Gastroesophageal sphincter (tissue), 4 donors: ENCODE data around the gene HGFAC. TPM values are rescaled to one million over a fixed set of nuclear protein-coding genes. Genes with fewer than 3 reads are reported as not detected.

Experiments used
- ATAC-seq: fragments of 150-250 bp; one replicate; pipeline ENCODE4 v1.9.1; 2016; ENCODE audit warnings: mild to moderate bottlenecking, moderate library complexity
- H3K27ac ChIP-seq, 4 donors: fragments of 200-600 bp; sonication (generic) in 3 of 4; 1 replicate in 3 of 4; 2 replicates in 1 of 4; pipeline ENCODE4 v1.5.1; 2016 to 2019
- H3K27me3 ChIP-seq: fragments of 200-600 bp; sonication (generic); one replicate; pipeline ENCODE4 v1.5.1; 2019
- H3K36me3 ChIP-seq, 2 donors: fragments of 200-600 bp; sonication (generic); one replicate each; pipeline ENCODE4 v1.5.1; 2019; ENCODE audit warnings: control low read depth in 1 of 2
- H3K4me1 ChIP-seq, 3 donors: fragments of 200-600 bp; sonication (generic); 1 replicate in 2 of 3; 2 replicates in 1 of 3; pipeline ENCODE4 v1.5.1; 2016 to 2019; ENCODE audit warnings: control low read depth in 2 of 3
- H3K4me3 ChIP-seq, 2 donors: fragments of 200-600 bp; sonication (generic); one replicate each; pipeline ENCODE4 v1.5.1; 2019; ENCODE audit warnings: mild to moderate bottlenecking in 1 of 2, moderate library complexity in 1 of 2
- H3K9me3 ChIP-seq, 3 donors: fragments of 200-600 bp; sonication (generic); one replicate each; pipeline ENCODE4 v1.5.1; 2017 to 2019; ENCODE audit warnings: control low read depth in 2 of 3
- CTCF ChIP-seq, 4 experiments: fragments of 200-600 bp in 2 of 4; fragments of 450-650 bp in 2 of 4; sonication (generic) in 1 of 4; IDR thresholded peaks; one replicate each; pipeline ENCODE4 v1.5.1; 2017 to 2019; ENCODE audit warnings: antibody characterized with exemption in 4 of 4, mild to moderate bottlenecking in 2 of 4, moderate library complexity in 2 of 4
- EP300 ChIP-seq: sonication (generic); formaldehyde crosslinking; IDR thresholded peaks from one replicate; pipeline ENCODE4 v1.6.1; 2017; ENCODE audit warnings: antibody characterized with exemption, mild to moderate bottlenecking
- POLR2A ChIP-seq, 2 donors: fragments of 450-650 bp; IDR thresholded peaks; one replicate each; pipeline ENCODE4 v1.6.1; 2017; ENCODE audit warnings: antibody characterized with exemption in 2 of 2, mild to moderate bottlenecking in 2 of 2, moderate library complexity in 1 of 2
- POLR2AphosphoS5 ChIP-seq: sonication (generic); formaldehyde crosslinking; IDR thresholded peaks from one replicate; pipeline ENCODE4 v1.6.1; 2017; ENCODE audit warnings: antibody characterized with exemption
- WGBS, 2 donors: methylation state at CpG; one replicate each; pipeline ENCODE4 v1.1.5; 2018; ENCODE audit warnings: low coverage in 1 of 2; 5-methylcytosine and 5-hydroxymethylcytosine counted together
- total RNA-seq, 4 donors: library from RNA; depleted of rRNA; stranded (reverse); fragments of >200 nt; gene quantifications; one replicate each; pipeline ENCODE4 v1.1.0, GENCODE V29; 2016

HGFAC gene
- total RNA-seq, 4 donors from 2014 or later, result 0.13 to 1.8 (median 0.62) TPM; not detected in 1

- H3K36me3 ChIP-seq, result no peaks in the 10 kb centered on the region
- TF ChIP-seq POLR2A (IDR thresholded peaks at IDR 0.05) (no peak), POLR2AphosphoS5 (no peak), EP300 (no peak), CTCF (IDR thresholded peaks at IDR 0.05) (no peak)
- no peaks in the 10 kb centered on the region for H3K4me1 ChIP-seq
- no peak overlapping the region for H3K27ac ChIP-seq
- peaks cover 38% of the 10 kb centered on the region for H3K27me3 ChIP-seq
- WGBS, 2 donors, result 65 to 79% methylated on average over 2 to 4 of the region's 25 CpGs
- no peak for ATAC-seq
- no peaks in the 10 kb centered on the region for H3K9me3 ChIP-seq
- no peak overlapping the region for H3K4me3 ChIP-seq
Measured at GRCh38 chr4:3470244-3471097, 28.7 kb downstream of the HGFAC start.

- Histone ChIP-seq H3K36me3 (no peaks in the 10 kb centered on the region), H3K9me3 (no peaks in the 10 kb centered on the region), H3K27me3 (peaks cover 41% of the 10 kb centered on the region), H3K4me1 (no peaks in the 10 kb centered on the region), H3K4me3 (no peak overlapping the region), H3K27ac (no peak overlapping the region)
- 93 to 99% methylated on average over 3 to 13 of the region's 23 CpGs for WGBS, 2 donors
- ATAC-seq, result no peak
- TF ChIP-seq POLR2A (IDR thresholded peaks at IDR 0.05) (no peak), POLR2AphosphoS5 (no peak), CTCF (IDR thresholded peaks at IDR 0.05) (no peak), EP300 (no peak)
Measured at GRCh38 chr4:3471098-3471760, 29.5 kb downstream of the HGFAC start.

- WGBS, 2 donors, result 94% methylated on average over 6 of the region's 15 CpGs; no CpG with 5 or more reads in 1 of the 2 donors
- Histone ChIP-seq H3K27ac (no peak overlapping the region), H3K27me3 (peaks cover 41% of the 10 kb centered on the region)
Measured at GRCh38 chr4:3471886-3472285, 30.1 kb downstream of the HGFAC start.

GRCh38 chr4:3472411-3473141 lies 30.8 kb downstream of the HGFAC start:
- Histone ChIP-seq H3K36me3 (no peaks in the 10 kb centered on the region), H3K4me1 (no peaks in the 10 kb centered on the region), H3K27me3 (peaks cover 48% of the 10 kb centered on the region), H3K27ac (no peak overlapping the region), H3K4me3 (no peak overlapping the region), H3K9me3 (no peaks in the 10 kb centered on the region)
- no CpG with 5 or more reads among the region's 27 CpGs for WGBS, 2 donors
- ATAC-seq, result no peak
- TF ChIP-seq POLR2AphosphoS5, result no peak
- no peak for TF ChIP-seq EP300
- TF ChIP-seq POLR2A (IDR thresholded peaks at IDR 0.05), result no peak
- TF ChIP-seq CTCF (IDR thresholded peaks at IDR 0.05), result no peak

More at GRCh38 chr4:3471886-3472285, 30.1 kb downstream of the HGFAC start:
- TF ChIP-seq EP300 (no peak), POLR2AphosphoS5 (no peak), POLR2A (IDR thresholded peaks at IDR 0.05) (no peak), CTCF (IDR thresholded peaks at IDR 0.05) (no peak)
- no peaks in the 10 kb centered on the region for H3K9me3 ChIP-seq
- no peak overlapping the region for H3K4me3 ChIP-seq
- H3K4me1 ChIP-seq, result no peaks in the 10 kb centered on the region
- no peak for ATAC-seq
- no peaks in the 10 kb centered on the region for H3K36me3 ChIP-seq
